Measurements from ENCODE around the gene C2CD4C.
"Not testable (repeated sequence)": the region's sequence is repeated elsewhere in the genome, so short reads cannot be mapped to it uniquely, and the experiment has no call there.

Gene C2CD4C

DNA sequence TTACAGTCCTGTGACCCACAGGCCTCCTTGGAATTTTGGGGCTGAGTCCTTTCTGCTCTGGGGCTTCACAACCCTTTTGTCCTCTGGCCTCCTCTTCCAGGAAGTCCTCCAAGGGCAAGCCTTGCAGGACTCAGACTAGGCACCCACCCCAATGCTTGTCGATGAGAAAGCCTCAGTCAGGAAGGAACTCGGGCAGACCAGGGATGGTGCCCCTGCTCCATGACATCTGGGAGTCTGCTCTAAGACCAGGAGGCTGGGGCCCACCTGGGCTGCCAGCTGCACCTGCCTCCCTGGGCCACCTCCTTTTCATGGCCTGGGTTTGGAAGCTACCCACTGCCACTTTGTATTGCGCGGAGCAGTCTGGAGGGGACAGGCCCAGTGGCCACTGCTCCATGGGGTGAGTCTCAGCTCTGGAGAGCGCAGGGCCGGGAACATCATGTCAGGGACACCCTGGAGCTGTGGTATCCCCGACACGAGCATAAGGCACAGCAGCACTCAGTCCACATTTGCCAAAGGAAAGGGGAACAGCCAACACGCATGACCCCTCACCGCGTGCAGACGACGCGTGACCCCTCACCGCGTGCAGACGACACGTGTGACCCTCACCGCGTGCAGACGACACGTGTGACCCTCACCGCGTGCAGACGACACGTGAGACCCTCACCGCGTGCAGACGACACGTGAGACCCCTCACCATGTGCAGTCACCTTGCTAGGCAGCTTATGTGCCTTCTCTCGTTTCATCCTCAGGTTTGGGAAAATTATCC is 10.8 kb downstream of the C2CD4C start:
- TF ChIP-seq, protein P1, sequence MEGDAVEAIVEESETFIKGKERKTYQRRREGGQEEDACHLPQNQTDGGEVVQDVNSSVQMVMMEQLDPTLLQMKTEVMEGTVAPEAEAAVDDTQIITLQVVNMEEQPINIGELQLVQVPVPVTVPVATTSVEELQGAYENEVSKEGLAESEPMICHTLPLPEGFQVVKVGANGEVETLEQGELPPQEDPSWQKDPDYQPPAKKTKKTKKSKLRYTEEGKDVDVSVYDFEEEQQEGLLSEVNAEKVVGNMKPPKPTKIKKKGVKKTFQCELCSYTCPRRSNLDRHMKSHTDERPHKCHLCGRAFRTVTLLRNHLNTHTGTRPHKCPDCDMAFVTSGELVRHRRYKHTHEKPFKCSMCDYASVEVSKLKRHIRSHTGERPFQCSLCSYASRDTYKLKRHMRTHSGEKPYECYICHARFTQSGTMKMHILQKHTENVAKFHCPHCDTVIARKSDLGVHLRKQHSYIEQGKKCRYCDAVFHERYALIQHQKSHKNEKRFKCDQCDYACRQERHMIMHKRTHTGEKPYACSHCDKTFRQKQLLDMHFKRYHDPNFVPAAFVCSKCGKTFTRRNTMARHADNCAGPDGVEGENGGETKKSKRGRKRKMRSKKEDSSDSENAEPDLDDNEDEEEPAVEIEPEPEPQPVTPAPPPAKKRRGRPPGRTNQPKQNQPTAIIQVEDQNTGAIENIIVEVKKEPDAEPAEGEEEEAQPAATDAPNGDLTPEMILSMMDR (IDR thresholded peaks at IDR 0.05; ENCODE audit: extremely low read depth, insufficient read depth, missing control alignments): no peak
- in situ Hi-C loops (cut with MboI; ENCODE audit: low pct_unique_long_range_greater_than_20kb, low sequenced_read_pairs, unreplicated experiment): no loop called here
- DNase-seq (ENCODE audit: low spot score): no peak

DNA sequence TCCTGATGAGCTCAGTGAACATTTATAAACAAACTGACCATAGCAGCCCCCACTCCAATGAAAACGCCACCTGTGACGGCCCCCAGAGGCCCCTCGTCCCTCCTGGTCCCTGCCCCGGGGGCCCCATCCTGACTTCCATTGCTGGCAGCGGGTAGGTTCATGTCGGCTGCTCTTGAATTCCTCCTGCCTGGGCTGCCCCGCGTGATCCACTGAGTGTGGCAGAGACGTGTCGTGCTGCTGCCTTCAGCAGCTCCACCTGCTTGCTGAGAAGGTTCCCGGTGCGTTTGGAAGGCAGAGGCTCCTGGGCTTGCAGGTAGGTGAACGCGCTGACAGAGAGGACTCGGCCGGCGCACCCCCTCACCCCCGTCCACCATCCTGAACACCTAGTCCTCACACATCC is 11.6 kb downstream of the C2CD4C start:
- in situ Hi-C loops (cut with MboI; ENCODE audit: low pct_unique_long_range_greater_than_20kb, low sequenced_read_pairs, unreplicated experiment): no loop called here
- no peak for DNase-seq (ENCODE audit: low spot score)
- TF ChIP-seq, protein P1 (IDR thresholded peaks at IDR 0.05; ENCODE audit: extremely low read depth, insufficient read depth, missing control alignments): no peak

DNA sequence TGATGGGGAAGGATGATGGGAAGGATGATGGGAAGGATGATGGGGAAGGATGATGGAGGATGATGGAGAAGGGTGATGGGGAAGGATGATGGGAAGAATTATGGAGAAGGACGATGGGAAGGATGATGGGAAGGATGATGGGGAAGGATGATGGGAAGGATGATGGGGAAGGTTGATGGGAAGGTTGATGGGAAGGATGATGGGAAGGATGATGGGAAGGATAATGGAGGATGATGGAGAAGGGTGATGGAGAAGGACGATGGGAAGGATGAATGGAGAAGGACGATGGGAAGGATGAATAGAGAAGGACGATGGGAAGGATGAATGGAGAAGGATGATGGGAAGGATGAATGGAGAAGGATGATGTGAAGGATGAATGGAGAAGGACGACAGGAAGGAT is 13.5 kb downstream of the C2CD4C start:
- TF ChIP-seq, protein P1 (IDR thresholded peaks at IDR 0.05; ENCODE audit: extremely low read depth, insufficient read depth, missing control alignments): no peak

DNA sequence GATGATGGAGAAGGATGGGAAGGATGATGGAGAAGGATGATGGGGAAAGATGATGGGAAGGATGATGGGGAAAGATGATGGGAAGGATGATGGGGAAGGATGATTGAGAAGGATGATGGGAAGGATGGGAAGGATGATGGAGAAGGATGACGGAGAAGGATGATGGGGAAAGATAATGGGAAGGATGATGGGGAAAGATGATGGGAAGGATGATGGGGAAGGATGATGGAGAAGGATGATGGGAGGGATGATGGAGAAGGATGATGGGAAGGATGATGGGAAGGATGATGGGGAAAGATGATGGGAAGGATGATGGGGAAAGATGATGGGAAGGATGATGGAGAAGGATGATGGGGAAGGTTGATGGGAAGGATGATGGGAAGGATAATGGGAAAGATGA is 14.1 kb downstream of the C2CD4C start:
- DNase-seq (ENCODE audit: low spot score); in situ Hi-C loops (cut with MboI; ENCODE audit: low pct_unique_long_range_greater_than_20kb, low sequenced_read_pairs, unreplicated experiment): not testable (repeated sequence)

More for the DNA sequence above, 13.5 kb downstream of the C2CD4C start:
- no peak for DNase-seq (ENCODE audit: low spot score)
- in situ Hi-C loops (cut with MboI; ENCODE audit: low pct_unique_long_range_greater_than_20kb, low sequenced_read_pairs, unreplicated experiment): no loop called here

DNA sequence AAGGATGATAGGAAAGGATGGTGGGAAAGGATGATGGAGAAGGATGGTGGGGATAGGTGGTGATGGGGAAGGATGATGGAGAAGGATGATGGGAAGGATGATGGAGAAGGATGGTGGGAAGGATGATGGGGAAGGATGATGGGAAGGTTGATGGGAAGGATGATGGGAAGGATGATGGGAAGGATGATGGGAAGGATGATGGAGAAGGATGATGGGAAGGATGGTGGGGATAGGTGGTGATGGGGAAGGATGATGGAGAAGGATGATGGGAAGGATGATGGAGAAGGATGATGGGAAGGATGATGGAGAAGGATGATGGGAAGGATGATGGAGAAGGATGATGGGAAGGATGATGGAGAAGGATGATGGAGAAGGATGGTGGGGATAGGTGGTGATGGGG is 15.4 kb downstream of the C2CD4C start:
- in situ Hi-C loops (cut with MboI; ENCODE audit: low pct_unique_long_range_greater_than_20kb, low sequenced_read_pairs, unreplicated experiment); DNase-seq (ENCODE audit: low spot score): not testable (repeated sequence)

DNA sequence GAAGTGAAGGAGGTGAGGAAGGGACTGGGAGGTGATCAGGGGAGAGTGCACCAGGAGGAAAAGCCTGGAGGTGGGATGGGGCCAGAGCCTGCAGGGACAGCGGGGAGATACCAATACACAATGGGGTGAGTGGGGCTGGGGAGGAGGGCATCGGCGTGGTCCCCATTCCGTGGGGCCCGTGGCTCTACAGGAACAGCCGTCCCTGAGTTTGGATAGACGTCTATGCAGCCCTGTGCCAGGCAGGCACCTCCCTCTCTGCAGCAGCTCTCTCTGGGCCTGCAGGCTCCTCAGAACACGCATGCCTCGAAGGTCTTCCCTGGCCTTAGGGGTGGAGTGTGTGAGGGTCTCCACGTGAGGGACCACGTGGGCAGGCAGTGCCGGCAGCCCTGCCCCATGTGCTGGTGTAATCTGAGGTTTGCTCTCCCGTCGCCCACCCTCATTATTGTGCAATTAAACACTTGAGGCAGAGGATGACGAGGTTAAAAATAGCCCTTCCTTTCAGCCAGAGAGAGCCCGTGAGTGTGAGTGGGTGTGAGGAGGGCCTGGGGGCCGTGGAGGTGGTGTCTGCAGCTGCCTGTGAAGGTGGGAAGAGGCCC is 16.5 kb downstream of the C2CD4C start:
- in situ Hi-C loops (cut with MboI; ENCODE audit: low pct_unique_long_range_greater_than_20kb, low sequenced_read_pairs, unreplicated experiment): no loop called here
- TF ChIP-seq, protein P1 (IDR thresholded peaks at IDR 0.05; ENCODE audit: extremely low read depth, insufficient read depth, missing control alignments): no peak
- no peak for DNase-seq (ENCODE audit: low spot score)

DNA sequence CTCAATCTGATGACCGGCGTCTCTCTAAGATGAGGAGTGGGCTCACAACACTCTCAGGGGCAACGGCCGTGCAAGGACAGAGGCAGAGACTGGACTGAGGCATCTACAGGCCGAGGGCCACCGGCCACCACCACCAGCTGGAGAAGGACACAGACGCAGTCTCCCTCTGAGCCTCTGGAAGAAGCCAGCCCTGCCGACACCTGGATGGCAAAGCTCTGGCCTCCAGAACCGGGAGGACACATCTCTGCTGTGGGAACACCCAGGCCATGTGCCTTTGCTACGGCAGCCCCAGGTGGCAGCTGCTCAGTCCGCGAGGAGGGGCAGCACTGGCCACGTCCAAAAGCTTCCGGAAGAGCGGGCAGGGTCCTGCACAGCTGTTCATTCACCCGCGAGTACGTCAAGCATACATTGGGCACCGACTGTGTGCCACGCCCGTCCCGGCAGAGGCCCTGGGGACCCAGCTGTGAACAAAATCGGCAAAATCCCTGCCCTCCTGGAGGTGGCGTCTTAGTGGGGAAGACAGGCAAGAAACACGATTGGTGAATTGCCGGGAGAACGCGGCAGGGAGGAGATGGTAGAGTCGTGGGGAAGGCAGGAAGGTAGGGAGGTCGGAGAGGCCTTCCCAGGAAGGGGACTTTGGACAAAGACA is 17.1 kb downstream of the C2CD4C start:
- in situ Hi-C loops (cut with MboI; ENCODE audit: low pct_unique_long_range_greater_than_20kb, low sequenced_read_pairs, unreplicated experiment): no loop called here
- TF ChIP-seq, protein P1 (IDR thresholded peaks at IDR 0.05; ENCODE audit: extremely low read depth, insufficient read depth, missing control alignments): no peak
- no peak for DNase-seq (ENCODE audit: low spot score)

Data from GM13977 (cell line).